A549 (cell line): Measurements from ENCODE around the gene PGM2L1. TPM values are rescaled to one million over a fixed set of nuclear protein-coding genes. Genes with fewer than 3 reads are reported as not detected.

Source experiments
- ATAC-seq, 2 experiments: fragments of 200-7000 bp in 1 of 2; fragments of >200 bp in 1 of 2; cut with Nextera tagmentation in 1 of 2; cut with Tn5 transposase in 1 of 2; 3 replicates each; pipeline versions ENCODE4 v1.8.0 to v1.9.1; 2018 to 2020; ENCODE audit warnings: mild to moderate bottlenecking in 1 of 2, moderate library complexity in 1 of 2
- CTCF ChIA-PET: fragments of 300-600 bp; sonication (Branson Sonifier 250); formaldehyde crosslinking; extraction: SDS; loops from one replicate; lab custom pipeline; 2021; ENCODE audit warnings: antibody characterized with exemption, inconsistent platforms; lab: Yijun Ruan, JAX
- POLR2A ChIA-PET: fragments of 350-600 bp; formaldehyde crosslinking; extraction: SDS; loops from one replicate; lab custom pipeline; 2021; ENCODE audit warnings: antibody characterized with exemption, inconsistent platforms; lab: Yijun Ruan, JAX
- DNase-seq, 2 experiments: peaks; one replicate each; pipeline versions ENCODE4 v3.0.0 to v3.0.0-alpha.2; 2011 to 2016; ENCODE audit warnings: low read depth in 1 of 2, low spot score in 1 of 2
- FAIRE-seq: peaks from 2 replicates; lab custom pipeline; 2011; peaks lifted over from hg19 to GRCh38; lab: Jason Lieb, UNC
- H3K27ac ChIP-seq, 2 experiments: fragments of >200 bp; sonication (Bioruptor Twin); formaldehyde crosslinking; 3 replicates each; pipeline ENCODE4 v1.5.1; 2016 to 2017
- H3K4me1 ChIP-seq: fragments of >200 bp; sonication (Bioruptor Twin); formaldehyde crosslinking; 3 replicates; pipeline ENCODE4 v1.6.1; 2016
- H3K4me2 ChIP-seq: fragments of >200 bp; sonication (Bioruptor Twin); formaldehyde crosslinking; 3 replicates; pipeline ENCODE4 v1.6.1; 2016
- H3K4me3 ChIP-seq: fragments of >200 bp; sonication (Bioruptor Twin); formaldehyde crosslinking; 3 replicates; pipeline ENCODE4 v1.5.1; 2016
- H3K9me3 ChIP-seq: fragments of >200 bp; sonication (Bioruptor Twin); formaldehyde crosslinking; 3 replicates; pipeline ENCODE4 v1.6.1; 2016
- BHLHE40 ChIP-seq: IDR thresholded peaks from 2 replicates; pipeline ENCODE4 v1.6.1; 2012; ENCODE audit warnings: low read depth, low read length, inconsistent platforms
- CEBPB ChIP-seq, 2 experiments: fragments of >200 bp in 1 of 2; sonication (Bioruptor Twin) in 1 of 2; formaldehyde crosslinking in 1 of 2; IDR thresholded peaks; 2 replicates each; pipeline ENCODE4 v1.6.1; 2012 to 2016
- CHD2 ChIP-seq: fragments of 150-350 bp; IDR thresholded peaks from 2 replicates; pipeline ENCODE4 v1.6.1; 2014; ENCODE audit warnings: low read length; ENCODE audit not compliant: partially characterized antibody
- EP300 ChIP-seq, 2 experiments: fragments of >200 bp; sonication (Bioruptor Twin); formaldehyde crosslinking; IDR thresholded peaks; 2 replicates in 1 of 2; 3 replicates in 1 of 2; pipeline ENCODE4 v1.6.1; 2016 to 2017
- GATA3 ChIP-seq: IDR thresholded peaks from 2 replicates; pipeline ENCODE4 v1.6.1; 2012; ENCODE audit warnings: borderline replicate concordance
- HEYL ChIP-seq: fragments of 250-450 bp; sonication (Bioruptor Pico); IDR thresholded peaks from 2 replicates; pipeline ENCODE4 v1.8.0; 2021; ENCODE audit warnings: mild to moderate bottlenecking, moderate library complexity
- HOXB13 ChIP-seq: fragments of 250-450 bp; sonication (Bioruptor Pico); IDR thresholded peaks from 2 replicates; pipeline ENCODE4 v1.5.0; 2020; ENCODE audit warnings: low read depth, mild to moderate bottlenecking, moderate library complexity
- HOXB5 ChIP-seq: fragments of 250-450 bp; sonication (Bioruptor Pico); IDR thresholded peaks from 2 replicates; pipeline ENCODE4 v1.5.0; 2020; ENCODE audit warnings: mild to moderate bottlenecking, moderate library complexity
- JUN ChIP-seq, 2 experiments: fragments of >200 bp; sonication (Bioruptor Twin); formaldehyde crosslinking; IDR thresholded peaks; 2 replicates in 1 of 2; 3 replicates in 1 of 2; pipeline ENCODE4 v1.6.1; 2016 to 2017
- MAZ ChIP-seq: fragments of 150-350 bp; IDR thresholded peaks from 2 replicates; pipeline ENCODE4 v1.6.1; 2014; ENCODE audit warnings: antibody characterized with exemption, low read depth, low read length, borderline replicate concordance
- MYC ChIP-seq: IDR thresholded peaks from 2 replicates; pipeline ENCODE4 v1.6.1; 2012; ENCODE audit warnings: mild to moderate bottlenecking, inconsistent platforms, low read length, improper control_type of control experiment, borderline replicate concordance
- NFE2L2 ChIP-seq: fragments of 150-350 bp; conservative IDR thresholded peaks from 2 replicates; pipeline ENCODE4 v1.6.1; 2014; ENCODE audit warnings: low read length
- PHF8 ChIP-seq: fragments of 200-600 bp; sonication (generic); IDR thresholded peaks from 2 replicates; pipeline ENCODE4 v1.6.1; 2016; ENCODE audit warnings: low read depth, mild to moderate bottlenecking, antibody characterized with exemption, moderate library complexity, borderline replicate concordance
- POLR2A ChIP-seq: IDR thresholded peaks from 2 replicates; pipeline ENCODE4 v1.6.1; 2012; ENCODE audit warnings: mild to moderate bottlenecking, low read length
- RAD21 ChIP-seq, 2 experiments: fragments of >200 bp in 1 of 2; sonication (Bioruptor Twin) in 1 of 2; formaldehyde crosslinking in 1 of 2; IDR thresholded peaks in 1 of 2; conservative IDR thresholded peaks in 1 of 2; 2 replicates in 1 of 2; 3 replicates in 1 of 2; pipeline ENCODE4 v1.6.1; 2012 to 2018; ENCODE audit warnings: inconsistent platforms in 1 of 2
- RCOR1 ChIP-seq: fragments of 150-350 bp; IDR thresholded peaks from 2 replicates; pipeline ENCODE4 v1.6.1; 2014; ENCODE audit warnings: antibody characterized with exemption, low read length, low read depth
- TP53 ChIP-seq: fragments of 250-450 bp; sonication (Bioruptor Pico); IDR thresholded peaks from 2 replicates; pipeline ENCODE4 v1.5.0; 2021; ENCODE audit warnings: mild to moderate bottlenecking, moderate library complexity
- ZC3H11A ChIP-seq: fragments of 450-650 bp; IDR thresholded peaks from 2 replicates; pipeline ENCODE4 v1.6.1; 2014; ENCODE audit warnings: antibody characterized with exemption, mild to moderate bottlenecking
- ZSCAN20 ChIP-seq: fragments of 250-450 bp; sonication (Bioruptor Pico); IDR thresholded peaks from 2 replicates; pipeline ENCODE4 v1.8.0; 2022; ENCODE audit warnings: mild to moderate bottlenecking, moderate library complexity
- WGBS: methylation state at CpG from one replicate; pipeline ENCODE4 v1.1.6; 2017; ENCODE audit errors: missing lambda C conversion rate; 5-methylcytosine and 5-hydroxymethylcytosine counted together
- polyA minus RNA-seq: library from RNA; depleted of rRNA, polyadenylated mRNA; stranded (reverse); fragments of >200 nt; gene quantifications from 2 replicates; pipeline ENCODE4 v1.2.3, GENCODE V29; 2011; rRNA and poly(A)+ RNA removed
- polyA plus RNA-seq, 4 experiments: library from polyadenylated mRNA; depleted of rRNA in 3 of 4; stranded (reverse); fragments of >200 nt; fragmentation: RNase III in 1 of 4; extraction: RNeasy Plus Mini Kit Qiagen cat#74134 plus additional on column Dnase treatment in 1 of 4; gene quantifications; 2 replicates in 3 of 4; 3 replicates in 1 of 4; pipeline ENCODE4 v1.2.3, GENCODE V29; 2011 to 2017
- TF ChIP-seq, protein P1 (sequence below): IDR thresholded peaks from 2 replicates; pipeline ENCODE4 v1.6.1; 2012
- TF ChIP-seq, protein P2 (sequence below): fragments of >200 bp; sonication (Bioruptor Twin); formaldehyde crosslinking; IDR thresholded peaks from 3 replicates; pipeline ENCODE4 v1.6.1; 2016
- TF ChIP-seq, protein P3 (sequence below): fragments of 450-650 bp; IDR thresholded peaks from 2 replicates; pipeline ENCODE4 v1.6.1; 2014; ENCODE audit warnings: antibody characterized with exemption

Gene PGM2L1
- 17.6 and 21.8 TPM in 2 replicates for polyA plus RNA-seq (2011; rRNA removed)
- 2.9 and 5.6 TPM in 2 replicates for polyA plus RNA-seq (2012; cell fraction: cytosol; rRNA removed)
- polyA plus RNA-seq (2012; cell fraction: nucleus; rRNA removed) = 3.6 and 7.2 TPM in 2 replicates
- 15.4 to 24.9 TPM (median 23.5 TPM) in 3 replicates for polyA plus RNA-seq (2017; fragmentation: RNase III; extraction: RNeasy Plus Mini Kit Qiagen cat#74134 plus additional on column Dnase treatment)
- polyA minus RNA-seq = 11.4 and 12.2 TPM in 2 replicates

DNA sequence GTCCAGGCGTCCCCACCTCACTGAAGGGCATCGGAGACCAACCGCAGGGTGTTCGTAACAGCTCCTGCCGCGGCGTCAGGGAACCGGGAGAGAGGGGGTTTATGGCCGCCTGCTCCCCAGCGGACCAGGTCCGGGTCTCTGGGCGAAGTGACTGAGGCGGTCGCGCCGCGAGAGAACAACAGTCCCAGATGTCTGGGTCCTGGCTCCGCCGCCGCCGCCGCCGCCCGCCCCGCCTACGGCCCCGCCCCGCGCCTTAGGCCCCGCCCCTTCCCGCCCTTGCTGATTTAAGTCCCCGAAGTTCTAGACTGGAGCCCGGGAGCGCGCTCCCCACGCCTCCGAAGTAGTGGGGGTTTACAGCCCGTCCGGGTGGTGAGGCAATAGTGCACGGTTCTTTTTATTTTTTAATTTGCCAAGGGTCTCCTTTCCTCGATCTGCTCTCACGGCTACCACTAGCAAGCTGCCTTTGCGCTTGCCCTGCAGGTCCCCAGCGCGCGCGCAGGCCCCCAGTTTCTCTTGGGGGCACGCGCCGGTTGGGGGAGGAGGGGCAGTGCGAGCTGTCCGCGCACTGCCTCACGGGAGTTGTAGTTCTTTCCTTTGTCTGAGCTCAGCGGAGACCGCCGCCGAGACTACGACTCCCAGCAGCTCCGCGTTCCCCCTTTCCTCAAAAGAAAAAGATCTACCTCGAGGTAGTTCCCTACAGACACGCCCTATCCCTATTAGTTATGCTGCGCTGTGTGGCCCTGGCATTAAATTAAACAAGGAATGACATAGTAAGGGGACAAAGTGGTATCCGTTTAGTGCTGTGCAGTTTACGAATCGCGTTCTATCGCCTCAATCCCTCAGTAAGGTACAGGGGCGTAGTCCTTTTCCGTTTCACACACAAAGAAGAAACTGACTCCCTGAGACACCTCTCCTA, at the start of gene PGM2L1:
Gene PGM2L1, minus strand, starts transcription at position 190 of the 916 bp plus-strand sequence. CDS start 272 bp downstream, outside the sequence.
- TF ChIP-seq MYC (peak; percentile 90; the same call in 1 of the 2 replicates), HEYL (CRISPR knock-in tag) (no peak), CEBPB (IDR thresholded peaks at IDR 0.05) (peak; percentile 17 to 63; a peak in 2 of 4 replicates), NFE2L2 (no peak), ZSCAN20 (CRISPR knock-in tag) (no peak), BHLHE40 (peak; percentile 54; the same call in 1 of the 2 replicates), JUN (IDR thresholded peaks at IDR 0.05) (peak; percentile 71 to 75; a peak in 3 of 5 replicates), PHF8 (peak; percentile 36; the same call in 1 of the 2 replicates), POLR2A (peak; percentile 70), TP53 (CRISPR knock-in tag) (peak; percentile 79; the same call in 1 of the 2 replicates), CHD2 (peak; percentile 49), HOXB5 (CRISPR knock-in tag) (peak; percentile 39; the same call in 1 of the 2 replicates), EP300 (IDR thresholded peaks at IDR 0.05) (no peak), RCOR1 (no peak), RAD21 (conservative IDR thresholded peaks at IDR 0.05 in 1 of 2, IDR thresholded peaks at IDR 0.05 in 1 of 2) (peak in 1 of 2 experiments; percentile 9; a peak in 1 of 5 replicates), GATA3 (no peak), MAZ (peak; percentile 78; the same call in 1 of the 2 replicates)
- TF ChIP-seq, protein P1, sequence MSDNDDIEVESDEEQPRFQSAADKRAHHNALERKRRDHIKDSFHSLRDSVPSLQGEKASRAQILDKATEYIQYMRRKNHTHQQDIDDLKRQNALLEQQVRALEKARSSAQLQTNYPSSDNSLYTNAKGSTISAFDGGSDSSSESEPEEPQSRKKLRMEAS = peak; percentile 86
- TF ChIP-seq, protein P2, sequence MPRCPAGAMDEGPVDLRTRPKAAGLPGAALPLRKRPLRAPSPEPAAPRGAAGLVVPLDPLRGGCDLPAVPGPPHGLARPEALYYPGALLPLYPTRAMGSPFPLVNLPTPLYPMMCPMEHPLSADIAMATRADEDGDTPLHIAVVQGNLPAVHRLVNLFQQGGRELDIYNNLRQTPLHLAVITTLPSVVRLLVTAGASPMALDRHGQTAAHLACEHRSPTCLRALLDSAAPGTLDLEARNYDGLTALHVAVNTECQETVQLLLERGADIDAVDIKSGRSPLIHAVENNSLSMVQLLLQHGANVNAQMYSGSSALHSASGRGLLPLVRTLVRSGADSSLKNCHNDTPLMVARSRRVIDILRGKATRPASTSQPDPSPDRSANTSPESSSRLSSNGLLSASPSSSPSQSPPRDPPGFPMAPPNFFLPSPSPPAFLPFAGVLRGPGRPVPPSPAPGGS = peak; percentile 95
- TF ChIP-seq, protein P3, sequence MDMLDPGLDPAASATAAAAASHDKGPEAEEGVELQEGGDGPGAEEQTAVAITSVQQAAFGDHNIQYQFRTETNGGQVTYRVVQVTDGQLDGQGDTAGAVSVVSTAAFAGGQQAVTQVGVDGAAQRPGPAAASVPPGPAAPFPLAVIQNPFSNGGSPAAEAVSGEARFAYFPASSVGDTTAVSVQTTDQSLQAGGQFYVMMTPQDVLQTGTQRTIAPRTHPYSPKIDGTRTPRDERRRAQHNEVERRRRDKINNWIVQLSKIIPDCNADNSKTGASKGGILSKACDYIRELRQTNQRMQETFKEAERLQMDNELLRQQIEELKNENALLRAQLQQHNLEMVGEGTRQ = peak; percentile 59
- Histone ChIP-seq H3K4me1 (peaks cover 21% of the 10 kb centered on the region), H3K4me2 (peak within 1 kb of the TSS; percentile 86), H3K9me3 (no peaks in the 10 kb centered on the region), H3K4me3 (peak within 1 kb of the TSS; percentile 99), H3K27ac (peak within 1 kb of the TSS; percentile 89 to 91)
- ChIA-PET POLR2A (interaction anchor here (0.6 to 1.8 kb wide), 13 partner anchors 8 to 416 kb away, joined by 3 to 12 read pairs (median 4); partner anchors contain the start of genes LIPT2 and UCP2), CTCF (interaction anchor here (0.8 to 2.6 kb wide), 11 partner anchors 9 to 172 kb away, joined by 3 to 7 read pairs (median 4); no protein-coding TSS in a partner anchor)
- peak; percentile 95 for DNase-seq
- 2% methylated on average over 58 of the region's 71 CpGs for WGBS
- peak; percentile 72 for FAIRE-seq
- ATAC-seq = peak; percentile 91 to 92

DNA sequence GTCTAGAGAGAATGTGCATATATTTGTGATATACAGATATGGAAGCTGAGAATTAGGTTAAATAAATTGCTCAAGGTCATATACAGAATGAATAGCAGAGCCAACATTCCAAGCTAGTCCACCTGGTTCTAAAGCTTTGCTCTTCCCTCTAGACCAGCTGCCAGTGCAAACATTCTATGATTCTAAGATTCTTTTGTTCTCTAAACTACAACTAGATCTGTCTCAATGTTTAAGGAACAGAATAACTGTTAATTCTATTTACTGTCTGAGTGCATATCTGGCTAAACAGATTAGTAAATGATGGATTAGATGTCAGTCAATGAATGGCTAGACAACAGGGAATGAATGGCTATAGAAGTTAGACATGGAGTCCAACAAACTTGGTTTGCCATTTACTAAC, 49.5 kb upstream of the PGM2L1 start:
- Histone ChIP-seq H3K9me3 (no peaks in the 10 kb centered on the region), H3K4me2 (no peak overlapping the region), H3K27ac (no peak overlapping the region), H3K4me3 (no peak overlapping the region), H3K4me1 (peaks cover 23% of the 10 kb centered on the region)
- ChIA-PET POLR2A (no interaction called here), CTCF (interaction anchor here (0.9 to 19.2 kb wide), 11 partner anchors 8 to 191 kb away, joined by 3 to 387 read pairs (median 6); no protein-coding TSS in a partner anchor)
- no peak for ATAC-seq
- TF ChIP-seq HOXB13 (CRISPR knock-in tag) (no peak), BHLHE40 (no peak), ZC3H11A (no peak), MAZ (no peak), RCOR1 (no peak), PHF8 (no peak)
- TF ChIP-seq, protein P1 = no peak
- DNase-seq = no peak
- no peak for FAIRE-seq
